DND-41 (cell line): ENCODE data around the gene KIAA0753.

ENCODE experiments used
- ATAC-seq: fragments of 200-7000 bp; cut with Tn5 transposase; 3 replicates; pipeline ENCODE4 v1.9.1; 2021; ENCODE audit warnings: low read depth; ENCODE audit not compliant: insufficient read depth
- DNase-seq: peaks from one replicate; pipeline ENCODE4 v3.0.0-alpha.2; 2020
- H2AFZ ChIP-seq: 2 replicates; pipeline ENCODE4 v1.6.0; 2012; ENCODE audit warnings: low read depth, low read length
- H3K27ac ChIP-seq: 2 replicates; pipeline ENCODE4 v1.5.1; 2012; ENCODE audit warnings: low read length, inconsistent platforms
- H3K27me3 ChIP-seq: fragments of 200-600 bp; sonication (generic); 2 replicates; pipeline ENCODE4 v1.6.0; 2012; ENCODE audit warnings: low read length, mild to moderate bottlenecking, inconsistent platforms; ENCODE audit not compliant: insufficient read depth, poor library complexity
- H3K36me3 ChIP-seq: 2 replicates; pipeline ENCODE4 v1.5.1; 2012; ENCODE audit warnings: low read length, inconsistent platforms; ENCODE audit not compliant: insufficient read depth
- H3K4me1 ChIP-seq: 2 replicates; pipeline ENCODE4 v1.5.1; 2012; ENCODE audit warnings: mild to moderate bottlenecking, low read length; ENCODE audit not compliant: insufficient read depth
- H3K4me2 ChIP-seq: 2 replicates; pipeline ENCODE4 v1.6.0; 2012; ENCODE audit warnings: mild to moderate bottlenecking, moderate library complexity, low read length, inconsistent platforms; ENCODE audit not compliant: insufficient read depth
- H3K4me3 ChIP-seq, 2 experiments: fragments of 200-600 bp in 1 of 2; shearing (Covaris generic) in 1 of 2; 2 replicates each; pipeline ENCODE4 v1.5.1; 2012 to 2016; ENCODE audit warnings: inconsistent platforms in 2 of 2, low read length in 2 of 2, mild to moderate bottlenecking in 2 of 2, low read depth in 1 of 2, moderate library complexity in 1 of 2
- H3K79me2 ChIP-seq: 2 replicates; pipeline ENCODE4 v1.6.0; 2012; ENCODE audit warnings: low read length, inconsistent platforms; ENCODE audit not compliant: insufficient read depth
- H3K9ac ChIP-seq: 2 replicates; pipeline ENCODE4 v1.6.0; 2012; ENCODE audit warnings: low read depth, mild to moderate bottlenecking, inconsistent platforms, low read length, moderate library complexity
- H3K9me3 ChIP-seq: 2 replicates; pipeline ENCODE4 v1.5.1; 2012; ENCODE audit warnings: low read length, moderate library complexity, mild to moderate bottlenecking, inconsistent platforms; ENCODE audit not compliant: insufficient read depth, severe bottlenecking
- H4K20me1 ChIP-seq: 2 replicates; pipeline ENCODE4 v1.6.0; 2012; ENCODE audit warnings: low read length; ENCODE audit not compliant: insufficient read depth
- EZH2 ChIP-seq: IDR thresholded peaks from 3 replicates; pipeline ENCODE4 v1.6.1; 2012; ENCODE audit warnings: borderline replicate concordance, low read depth, mild to moderate bottlenecking, moderate library complexity, low read length, inconsistent platforms; ENCODE audit not compliant: severe bottlenecking
- TF ChIP-seq, protein P1 (sequence below): IDR thresholded peaks from 2 replicates; pipeline ENCODE4 v1.5.1; 2012; ENCODE audit warnings: borderline replicate concordance, low read length, moderate library complexity, mild to moderate bottlenecking; ENCODE audit not compliant: poor library complexity, severe bottlenecking; ENCODE audit errors: extremely low read depth

KIAA0753 gene

DNA sequence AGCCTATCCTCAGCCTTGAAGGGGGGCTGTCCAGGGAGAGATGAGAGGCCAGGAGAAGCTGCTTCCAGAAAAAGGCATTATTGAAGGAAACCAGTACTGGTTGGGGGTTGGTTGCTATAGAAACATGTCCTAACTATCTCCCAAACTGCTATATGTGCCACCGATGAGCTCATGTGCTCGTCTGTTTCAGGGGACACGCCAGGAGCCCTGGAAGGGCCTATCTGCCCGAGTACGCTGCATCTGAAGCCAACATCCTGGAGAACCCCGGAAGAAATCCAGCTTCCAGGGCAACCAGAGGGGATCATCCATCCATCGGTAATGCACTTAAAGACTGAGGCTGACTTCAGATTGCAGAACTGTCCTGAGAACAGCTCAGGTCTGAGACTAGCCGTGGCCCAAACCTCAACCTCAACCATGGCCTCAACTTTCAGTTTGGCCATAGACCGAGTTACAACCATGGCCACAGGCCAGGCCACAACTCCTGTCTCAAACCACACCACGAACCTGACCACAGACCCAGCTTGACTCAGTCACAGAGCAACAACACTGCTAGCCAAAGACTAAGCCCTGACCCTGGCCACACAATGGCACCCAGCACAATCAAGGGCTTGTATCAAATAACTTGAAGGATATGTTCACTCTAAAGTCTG is 94.3 kb downstream of the KIAA0753 start:
- ATAC-seq (no peak), DNase-seq (no peak)
- no peak overlapping the region for H2AFZ ChIP-seq
- H3K36me3 ChIP-seq: no peaks in the 10 kb centered on the region
- H3K4me2 ChIP-seq: no peak overlapping the region
- H3K27me3 ChIP-seq: no peaks in the 10 kb centered on the region
- H3K4me3 ChIP-seq: no peak overlapping the region
- no peaks in the 10 kb centered on the region for H3K4me1 ChIP-seq
- TF ChIP-seq, protein P1, sequence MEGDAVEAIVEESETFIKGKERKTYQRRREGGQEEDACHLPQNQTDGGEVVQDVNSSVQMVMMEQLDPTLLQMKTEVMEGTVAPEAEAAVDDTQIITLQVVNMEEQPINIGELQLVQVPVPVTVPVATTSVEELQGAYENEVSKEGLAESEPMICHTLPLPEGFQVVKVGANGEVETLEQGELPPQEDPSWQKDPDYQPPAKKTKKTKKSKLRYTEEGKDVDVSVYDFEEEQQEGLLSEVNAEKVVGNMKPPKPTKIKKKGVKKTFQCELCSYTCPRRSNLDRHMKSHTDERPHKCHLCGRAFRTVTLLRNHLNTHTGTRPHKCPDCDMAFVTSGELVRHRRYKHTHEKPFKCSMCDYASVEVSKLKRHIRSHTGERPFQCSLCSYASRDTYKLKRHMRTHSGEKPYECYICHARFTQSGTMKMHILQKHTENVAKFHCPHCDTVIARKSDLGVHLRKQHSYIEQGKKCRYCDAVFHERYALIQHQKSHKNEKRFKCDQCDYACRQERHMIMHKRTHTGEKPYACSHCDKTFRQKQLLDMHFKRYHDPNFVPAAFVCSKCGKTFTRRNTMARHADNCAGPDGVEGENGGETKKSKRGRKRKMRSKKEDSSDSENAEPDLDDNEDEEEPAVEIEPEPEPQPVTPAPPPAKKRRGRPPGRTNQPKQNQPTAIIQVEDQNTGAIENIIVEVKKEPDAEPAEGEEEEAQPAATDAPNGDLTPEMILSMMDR: no peak
- TF ChIP-seq EZH2: no peak
- no peaks in the 10 kb centered on the region for H3K79me2 ChIP-seq
- H3K9me3 ChIP-seq: no peaks in the 10 kb centered on the region
- no peak overlapping the region for H3K27ac ChIP-seq
- H3K9ac ChIP-seq: no peak overlapping the region
- 0 out of 2 replicates have a peak, but pooled peaks cover 2% of the 10 kb centered on the region for H4K20me1 ChIP-seq

DNA sequence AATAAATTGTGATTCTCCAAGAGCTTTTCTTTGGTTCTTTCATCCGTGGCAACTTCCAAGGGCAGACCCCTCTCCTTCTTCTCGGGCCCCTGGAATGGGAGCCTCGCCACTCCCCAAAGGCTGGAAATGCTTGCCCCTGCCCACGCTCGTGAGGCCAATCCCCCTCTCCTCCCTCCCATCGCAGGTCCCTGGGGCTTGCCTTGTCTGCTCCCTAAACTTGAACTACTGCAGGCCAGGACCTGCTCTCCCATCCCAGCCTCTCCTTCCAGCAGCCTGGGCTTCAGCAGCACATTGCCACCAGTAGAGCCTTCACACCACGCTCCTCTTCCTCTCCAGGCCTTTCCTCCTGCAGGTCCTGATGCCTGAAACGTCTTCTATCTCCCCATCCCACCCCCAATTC is 95.2 kb downstream of the KIAA0753 start:
- Histone ChIP-seq H3K79me2 (no peaks in the 10 kb centered on the region), H3K27ac (no peak overlapping the region), H3K4me2 (no peak overlapping the region), H3K36me3 (no peaks in the 10 kb centered on the region), H3K9me3 (no peaks in the 10 kb centered on the region), H4K20me1 (0 out of 2 replicates have a peak, but pooled peaks cover 2% of the 10 kb centered on the region), H3K27me3 (no peaks in the 10 kb centered on the region), H2AFZ (no peak overlapping the region), H3K4me3 (no peak overlapping the region), H3K9ac (no peak overlapping the region), H3K4me1 (no peaks in the 10 kb centered on the region)
- DNase-seq (no peak), ATAC-seq (no peak)
- TF ChIP-seq, protein P1: no peak
- no peak for TF ChIP-seq EZH2

DNA sequence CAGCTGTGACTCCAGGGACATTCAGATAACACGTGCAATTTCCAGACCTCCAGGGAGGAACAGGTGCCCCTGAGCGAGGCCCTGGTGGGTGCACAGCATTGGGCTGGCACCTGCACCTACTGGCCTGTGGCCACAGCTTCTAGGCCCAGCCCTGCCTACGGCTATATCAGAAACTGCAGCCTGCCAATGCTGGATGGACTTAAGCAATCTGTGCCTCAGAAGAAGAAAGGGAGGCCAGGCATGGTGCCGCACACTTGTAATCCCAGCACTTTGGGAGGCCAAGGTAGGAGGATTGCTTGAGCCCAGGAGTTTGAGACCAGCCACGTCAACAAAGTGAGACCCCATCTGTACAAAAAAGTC is 96.5 kb downstream of the KIAA0753 start:
- H2AFZ ChIP-seq: no peak overlapping the region
- TF ChIP-seq, protein P1: no peak
- TF ChIP-seq EZH2: no peak
- DNase-seq: no peak
- H3K79me2 ChIP-seq: no peaks in the 10 kb centered on the region
- H3K27ac ChIP-seq: no peak overlapping the region
- no peak for ATAC-seq
- H3K27me3 ChIP-seq: no peaks in the 10 kb centered on the region
- no peaks in the 10 kb centered on the region for H3K36me3 ChIP-seq
- no peak overlapping the region for H3K4me3 ChIP-seq
- H3K4me2 ChIP-seq: no peak overlapping the region
- 0 out of 2 replicates have a peak, but pooled peaks cover 2% of the 10 kb centered on the region for H4K20me1 ChIP-seq
- no peak overlapping the region for H3K9ac ChIP-seq
- H3K4me1 ChIP-seq: no peaks in the 10 kb centered on the region
- peaks cover 2% of the 10 kb centered on the region for H3K9me3 ChIP-seq
